ENCODE data around the gene TULP3.

GRCh38 chr12:2876431-2877046, 14.2 kb upstream of the TULP3 start:
- no peak for TF ChIP-seq CTCF (IDR thresholded peaks at IDR 0.05)
- no peak for TF ChIP-seq POLR2A (IDR thresholded peaks at IDR 0.05)
